GM19023 (cell line): ENCODE data around the gene LTN1.
"Not testable (repeated sequence)": the region's sequence is repeated elsewhere in the genome, so short reads cannot be mapped to it uniquely, and the experiment has no call there.

Source experiments
- ATAC-seq: cut with Tn5 transposase; IDR thresholded peaks from one replicate; pipeline ENCODE4 v1.9.1; 2021; ENCODE audit warnings: mild to moderate bottlenecking, moderate library complexity; ENCODE audit not compliant: unreplicated experiment

LTN1 gene

DNA sequence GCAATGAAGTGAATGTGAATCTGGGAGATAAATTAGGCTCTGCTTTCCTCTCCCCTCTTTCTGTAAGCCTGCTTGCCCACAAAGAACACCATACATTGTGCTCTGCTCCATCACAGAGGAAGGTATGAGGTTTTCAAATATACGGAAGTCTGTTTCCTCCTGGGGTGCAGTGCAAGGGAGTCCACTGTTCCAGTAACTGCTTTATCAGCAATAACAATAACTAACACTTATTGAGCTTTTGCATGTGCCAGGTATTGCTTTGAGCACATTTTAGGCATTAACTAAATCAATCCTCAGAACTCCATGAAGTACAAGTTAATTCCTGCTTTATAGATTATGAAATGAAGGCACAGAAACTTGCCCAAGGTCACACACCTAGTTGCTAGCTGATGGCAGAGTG lies 10.0 kb downstream of the LTN1 start:
- ATAC-seq, result no peak

GRCh38 chr21:28979092-28979491 lies 13.6 kb downstream of the LTN1 start:
- ATAC-seq, result no peak

- no peak for ATAC-seq
These were observed 17.3 kb downstream of the LTN1 start for GRCh38 chr21:28975397-28975796.

- no peak for ATAC-seq
These were observed 18.0 kb downstream of the LTN1 start for GRCh38 chr21:28974531-28975227.

GRCh38 chr21:28972398-28972797 lies 20.3 kb downstream of the LTN1 start:
- no peak for ATAC-seq

DNA sequence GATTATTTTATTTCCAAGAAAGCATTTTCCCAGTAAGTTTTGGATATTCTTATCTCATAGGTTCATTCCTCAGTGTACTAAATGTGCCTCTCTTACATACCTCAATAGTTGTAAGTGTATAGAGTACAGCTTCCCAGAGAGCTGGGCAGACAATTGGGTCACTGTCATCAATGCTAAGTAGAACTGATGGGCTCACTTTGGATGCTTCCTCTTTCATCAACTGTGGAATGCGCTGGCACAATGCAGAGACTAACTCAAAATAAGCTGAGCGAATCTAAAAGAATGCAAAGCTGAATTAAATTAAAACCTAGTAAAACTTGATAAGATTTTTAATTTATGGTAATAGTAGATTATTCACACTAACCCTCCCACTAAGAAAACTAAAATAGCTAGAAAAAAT lies 21.5 kb downstream of the LTN1 start:
- ATAC-seq, result no peak

- ATAC-seq, result no peak
These were observed 28.8 kb downstream of the LTN1 start for GRCh38 chr21:28963831-28964230.

DNA sequence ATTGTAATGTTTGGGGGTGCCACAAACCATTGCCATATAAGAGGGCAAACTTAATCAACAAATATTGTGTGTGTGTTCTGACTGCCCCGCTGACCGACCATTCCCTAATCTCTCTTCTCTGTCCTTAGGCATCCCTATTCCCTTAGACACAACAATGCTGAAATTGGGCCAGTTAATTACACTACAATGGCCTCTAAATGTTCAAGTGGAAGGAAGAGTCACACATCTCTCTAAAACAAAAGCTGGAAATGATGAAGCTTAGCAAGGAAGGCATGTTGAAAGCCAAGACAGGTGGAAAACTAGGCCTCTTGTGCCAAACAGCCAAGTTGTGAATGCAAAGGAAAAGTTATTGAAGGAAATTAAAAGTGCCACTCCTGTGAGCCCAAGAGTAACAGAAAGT lies 30.2 kb downstream of the LTN1 start:
- no peak for ATAC-seq

- no peak for ATAC-seq
These were observed 30.8 kb downstream of the LTN1 start for GRCh38 chr21:28961927-28962326.

DNA sequence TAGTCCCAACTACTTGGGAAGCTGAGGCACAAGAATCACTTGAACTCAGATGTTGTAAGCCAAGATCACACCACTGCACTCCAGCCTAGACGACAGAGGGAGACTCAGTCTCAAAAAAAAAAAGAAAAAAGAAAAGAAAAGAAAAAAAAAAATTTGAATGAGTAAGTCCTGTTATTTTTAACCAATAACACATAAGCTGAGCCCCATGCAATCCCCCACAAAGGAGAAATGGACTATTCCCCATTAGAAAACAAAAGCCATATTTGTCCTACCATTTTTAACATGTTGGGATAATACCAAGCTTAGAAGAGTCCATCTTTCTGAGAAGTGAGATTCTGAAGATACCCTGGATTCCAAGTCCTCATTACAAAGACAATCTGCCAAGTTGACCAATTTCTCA lies 32.4 kb downstream of the LTN1 start:
- no peak for ATAC-seq

- ATAC-seq, result no peak
These were observed 33.1 kb downstream of the LTN1 start for GRCh38 chr21:28959367-28960099.

DNA sequence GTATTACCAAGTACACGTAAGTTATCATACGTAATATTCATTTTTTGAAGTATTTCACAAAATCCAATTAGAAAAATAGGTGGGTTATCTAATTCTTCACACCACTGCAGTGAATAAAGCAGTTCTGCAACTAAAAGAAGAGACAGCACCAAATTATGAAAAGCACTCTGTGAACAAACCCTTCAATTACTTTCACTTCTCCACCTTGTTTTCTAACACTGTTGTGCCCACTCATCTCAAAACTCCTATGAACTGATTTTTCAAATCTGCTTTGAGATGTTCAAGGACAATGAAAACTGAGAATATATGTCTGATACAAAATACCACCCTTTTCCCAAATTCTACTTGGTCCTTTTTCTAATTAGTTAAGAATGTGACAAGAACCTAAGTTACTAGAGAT lies 39.4 kb downstream of the LTN1 start:
- ATAC-seq, result peak; percentile 67

GRCh38 chr21:28952686-28953085 lies 40.0 kb downstream of the LTN1 start:
- ATAC-seq, result no peak

DNA sequence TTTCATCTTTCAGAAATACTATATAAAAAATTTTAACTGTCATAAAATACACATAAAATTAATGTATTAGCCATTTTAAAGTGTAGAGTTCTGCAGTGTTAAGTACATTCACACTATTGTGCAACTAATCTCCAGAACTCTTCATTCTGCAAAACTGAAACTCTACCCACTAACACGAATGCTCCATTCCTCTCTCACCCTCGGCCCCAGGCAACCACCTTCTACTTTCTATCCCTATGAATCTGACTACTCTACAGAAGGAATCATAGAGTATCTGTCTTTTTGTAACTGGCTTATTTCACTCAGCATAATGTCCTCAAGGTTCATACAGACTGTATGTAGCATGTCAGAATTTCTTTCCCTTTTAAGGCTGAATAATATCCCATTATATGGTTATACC lies 43.4 kb downstream of the LTN1 start:
- ATAC-seq, result no peak

DNA sequence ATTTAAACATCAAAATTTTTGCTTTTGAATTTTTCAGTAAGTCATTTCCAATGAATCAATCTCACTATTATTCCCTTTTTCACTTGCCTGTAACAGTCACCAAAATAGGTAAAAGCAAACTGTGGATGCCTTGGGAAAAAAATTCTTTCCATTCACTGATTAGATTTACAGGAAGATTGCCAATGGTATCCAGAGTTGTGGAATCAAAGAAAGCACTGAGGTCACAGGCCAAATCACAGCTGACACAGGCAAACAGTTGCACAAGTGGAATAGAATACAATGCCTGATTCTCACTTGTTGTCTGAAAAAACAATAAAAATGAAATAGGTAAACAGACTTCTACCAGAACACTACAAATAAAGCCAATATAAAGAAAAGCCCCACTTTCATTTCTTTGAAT lies 48.4 kb downstream of the LTN1 start:
- no peak for ATAC-seq

- ATAC-seq, result no peak
These were observed 49.0 kb downstream of the LTN1 start for GRCh38 chr21:28943631-28944030.

DNA sequence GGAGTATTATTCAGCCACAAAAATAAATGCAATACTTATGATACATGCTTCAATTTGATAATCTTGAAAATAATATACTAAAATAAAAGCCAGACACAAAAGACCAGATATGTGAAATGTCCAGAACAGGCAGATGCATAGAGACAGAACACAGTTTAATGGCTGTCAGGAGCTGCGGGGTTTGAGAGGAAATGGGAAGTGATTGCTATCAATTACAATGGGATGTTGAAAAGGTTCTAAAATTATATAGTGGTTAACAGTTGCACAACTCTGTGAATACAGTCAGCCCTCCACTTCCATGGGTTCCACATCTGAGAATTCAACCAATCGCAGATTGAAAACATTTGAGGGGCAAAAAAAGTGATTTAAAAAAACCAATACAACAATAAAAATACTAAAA lies 54.0 kb downstream of the LTN1 start:
- ATAC-seq, result no peak

DNA sequence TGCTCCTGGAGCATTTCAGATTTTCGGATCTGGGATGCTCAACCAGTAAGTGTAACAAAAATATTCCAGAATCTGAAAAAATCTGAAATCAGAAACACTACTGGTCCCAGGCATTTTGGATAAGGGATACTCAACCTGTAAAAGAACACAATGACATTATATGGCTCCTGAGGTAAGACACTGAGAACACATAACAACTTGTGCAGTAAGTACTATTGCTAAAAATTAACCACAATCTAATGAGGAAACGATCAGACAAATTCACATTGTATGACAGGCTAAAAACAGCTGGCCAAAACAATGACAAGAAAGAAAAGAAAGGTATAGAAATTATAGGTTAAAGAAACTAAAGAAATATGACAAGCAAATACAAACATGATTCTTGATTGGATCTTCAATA lies 54.9 kb downstream of the LTN1 start:
- ATAC-seq, result no peak

GRCh38 chr21:28936721-28937120 lies 56.0 kb downstream of the LTN1 start:
- no peak for ATAC-seq

- ATAC-seq, result no peak
These were observed 56.6 kb downstream of the LTN1 start for GRCh38 chr21:28936036-28936435.

DNA sequence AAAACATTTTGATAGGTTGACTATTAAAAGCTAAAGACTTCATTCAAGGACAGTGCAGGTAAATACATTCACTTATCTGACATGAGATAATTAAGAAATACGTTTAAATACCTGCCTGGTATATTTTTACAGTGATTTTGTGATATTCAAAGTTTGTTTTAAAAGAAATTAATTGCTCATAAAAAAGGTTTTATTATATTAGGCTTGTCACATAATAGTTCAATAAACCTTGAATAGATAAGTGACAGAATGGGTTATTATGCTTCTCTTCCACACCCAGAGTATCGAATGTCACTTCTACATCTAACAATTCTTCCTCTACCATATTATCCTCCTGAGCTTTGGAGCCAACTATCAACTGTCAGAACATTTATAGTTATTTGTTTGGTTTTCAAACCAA lies 60.0 kb downstream of the LTN1 start:
- ATAC-seq, result no peak

DNA sequence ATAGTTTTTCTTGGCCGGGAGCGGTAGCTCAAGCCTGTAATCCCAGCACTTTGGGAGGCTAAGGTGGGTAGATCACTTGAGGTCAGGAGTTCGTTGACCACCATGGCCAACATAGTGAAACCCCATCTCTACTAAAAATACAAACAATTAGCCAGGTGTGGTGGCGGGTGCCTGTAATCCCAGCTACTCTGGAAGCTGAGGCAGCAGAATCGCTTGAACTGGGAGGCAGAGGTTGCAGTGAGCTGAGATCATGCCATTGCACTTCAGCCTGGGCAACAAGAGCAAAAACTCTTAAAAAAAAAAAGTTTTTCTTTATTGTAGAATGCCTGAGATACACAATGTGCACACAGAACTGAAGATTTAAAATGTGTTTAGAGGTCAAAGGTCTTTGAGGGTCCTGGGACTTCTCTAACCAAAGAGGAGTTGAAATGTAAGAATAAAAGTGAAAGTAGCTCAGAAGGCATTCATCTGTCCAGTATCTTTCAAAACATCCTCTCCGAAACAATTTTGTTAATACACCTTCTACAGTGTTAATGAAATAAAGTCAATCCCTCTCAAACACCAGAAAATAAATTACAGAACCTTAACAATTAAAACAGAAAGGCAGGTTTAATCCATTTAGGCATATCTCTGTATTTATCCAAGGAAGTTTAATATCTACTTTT lies 60.8 kb downstream of the LTN1 start:
- ATAC-seq, result not testable (repeated sequence)
